HCEC 1CT (cell line): Measurements from ENCODE around the gene TRAF4.

ENCODE experiments used
- DNase-seq: peaks from one replicate; pipeline ENCODE4 v3.0.0-alpha.2; 2017

Gene TRAF4, protein sequence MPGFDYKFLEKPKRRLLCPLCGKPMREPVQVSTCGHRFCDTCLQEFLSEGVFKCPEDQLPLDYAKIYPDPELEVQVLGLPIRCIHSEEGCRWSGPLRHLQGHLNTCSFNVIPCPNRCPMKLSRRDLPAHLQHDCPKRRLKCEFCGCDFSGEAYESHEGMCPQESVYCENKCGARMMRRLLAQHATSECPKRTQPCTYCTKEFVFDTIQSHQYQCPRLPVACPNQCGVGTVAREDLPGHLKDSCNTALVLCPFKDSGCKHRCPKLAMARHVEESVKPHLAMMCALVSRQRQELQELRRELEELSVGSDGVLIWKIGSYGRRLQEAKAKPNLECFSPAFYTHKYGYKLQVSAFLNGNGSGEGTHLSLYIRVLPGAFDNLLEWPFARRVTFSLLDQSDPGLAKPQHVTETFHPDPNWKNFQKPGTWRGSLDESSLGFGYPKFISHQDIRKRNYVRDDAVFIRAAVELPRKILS

DNA sequence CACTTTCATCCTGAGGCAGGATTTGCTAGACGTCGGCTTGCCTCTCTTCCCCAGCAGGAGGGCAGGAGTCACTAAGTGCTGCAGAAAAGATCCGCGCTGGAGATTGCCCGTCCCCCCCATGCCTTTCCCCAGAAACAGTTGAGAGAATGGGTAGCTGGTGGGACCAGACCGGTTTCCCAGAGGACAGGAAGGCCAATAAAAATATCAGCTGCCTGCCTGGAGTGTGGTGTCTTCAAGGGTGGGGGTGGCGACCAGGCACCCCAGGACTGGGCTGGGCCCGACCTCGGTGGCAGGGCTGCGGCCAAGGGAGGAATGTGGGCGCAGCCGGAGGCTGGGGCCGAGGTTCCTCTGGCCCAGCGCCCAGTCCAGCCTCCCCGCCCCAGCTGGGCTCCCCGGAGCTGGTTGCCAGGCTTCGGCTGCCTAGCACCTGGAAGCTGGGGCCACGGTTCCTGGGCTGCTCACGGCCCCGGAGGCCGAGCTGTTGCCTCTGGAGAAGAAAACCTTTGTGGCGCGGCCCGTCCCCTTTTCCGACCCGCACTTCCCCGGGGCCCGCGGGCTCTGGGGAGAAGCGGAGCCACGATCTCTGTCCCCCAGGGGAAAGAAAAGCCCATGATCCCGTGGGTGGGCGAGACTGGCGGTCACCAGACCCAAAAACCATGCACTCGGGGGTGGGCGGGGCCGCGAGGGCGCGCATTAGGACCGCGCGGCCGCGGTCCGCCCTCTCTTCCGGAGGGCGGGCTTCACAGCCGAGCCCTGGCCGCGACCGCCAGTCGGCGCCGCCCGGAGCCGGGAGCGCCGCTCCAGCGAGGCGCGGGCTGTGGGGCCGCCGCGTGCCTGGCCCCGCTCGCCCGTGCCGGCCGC lies at the start of gene TRAF4:
Gene TRAF4, plus strand, starts transcription at position 769 of the 861 bp plus-strand sequence. CDS start 102 bp downstream, outside the sequence.
- DNase-seq, result peak; percentile 88

DNA sequence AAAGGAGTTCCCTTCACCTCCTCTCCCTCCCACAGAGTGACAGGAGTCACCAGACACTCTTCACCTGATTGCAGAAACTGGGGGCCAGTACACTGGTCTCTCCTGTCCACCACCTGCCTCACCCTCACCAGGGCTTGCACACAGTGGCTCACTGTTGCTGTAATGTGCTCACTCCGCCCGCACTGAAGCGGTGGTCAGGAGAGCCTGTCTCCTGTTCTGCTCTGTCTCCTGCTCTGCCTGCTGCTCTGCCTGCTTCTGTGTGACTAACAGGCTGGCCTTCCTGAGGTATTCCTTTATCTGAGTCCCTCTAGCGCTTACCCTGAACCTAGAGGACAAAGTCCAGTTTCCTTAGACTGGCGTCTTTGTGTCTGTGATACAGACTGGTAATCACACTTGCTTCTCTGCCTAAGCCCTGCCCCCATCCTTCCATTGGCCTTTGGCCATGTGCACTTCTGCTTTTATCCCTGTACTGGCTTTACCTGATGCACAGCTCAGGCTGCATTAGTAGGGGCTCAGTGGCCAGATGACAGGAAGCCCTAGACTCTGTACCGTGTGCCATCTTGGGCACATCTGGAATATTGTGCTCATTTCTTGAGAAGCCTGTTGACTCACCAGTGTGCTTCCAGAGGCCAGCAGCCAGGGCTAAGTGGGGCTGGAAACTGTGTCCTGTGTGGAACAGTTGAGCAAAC lies 45.4 kb upstream of the TRAF4 start:
- DNase-seq, result no peak

DNA sequence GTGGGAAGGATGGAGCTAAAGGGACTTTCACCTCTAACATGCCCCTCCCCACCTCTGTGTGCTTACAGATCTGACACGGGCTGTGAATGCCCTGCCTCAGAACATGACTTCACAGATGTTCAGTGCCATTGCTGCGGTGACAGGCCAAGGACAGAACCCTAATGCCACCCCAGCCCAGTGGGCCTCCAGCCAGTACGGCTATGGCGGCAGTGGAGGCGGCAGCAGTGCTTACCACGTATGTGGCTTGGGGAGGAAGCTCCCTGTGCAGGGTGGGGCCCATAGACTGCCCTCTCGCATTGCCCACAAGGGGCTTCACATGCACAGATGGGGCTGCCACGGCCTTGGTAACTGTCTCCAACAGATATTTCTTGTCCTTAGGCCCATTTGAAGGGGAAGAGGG lies 43.5 kb upstream of the TRAF4 start:
- no peak for DNase-seq

DNA sequence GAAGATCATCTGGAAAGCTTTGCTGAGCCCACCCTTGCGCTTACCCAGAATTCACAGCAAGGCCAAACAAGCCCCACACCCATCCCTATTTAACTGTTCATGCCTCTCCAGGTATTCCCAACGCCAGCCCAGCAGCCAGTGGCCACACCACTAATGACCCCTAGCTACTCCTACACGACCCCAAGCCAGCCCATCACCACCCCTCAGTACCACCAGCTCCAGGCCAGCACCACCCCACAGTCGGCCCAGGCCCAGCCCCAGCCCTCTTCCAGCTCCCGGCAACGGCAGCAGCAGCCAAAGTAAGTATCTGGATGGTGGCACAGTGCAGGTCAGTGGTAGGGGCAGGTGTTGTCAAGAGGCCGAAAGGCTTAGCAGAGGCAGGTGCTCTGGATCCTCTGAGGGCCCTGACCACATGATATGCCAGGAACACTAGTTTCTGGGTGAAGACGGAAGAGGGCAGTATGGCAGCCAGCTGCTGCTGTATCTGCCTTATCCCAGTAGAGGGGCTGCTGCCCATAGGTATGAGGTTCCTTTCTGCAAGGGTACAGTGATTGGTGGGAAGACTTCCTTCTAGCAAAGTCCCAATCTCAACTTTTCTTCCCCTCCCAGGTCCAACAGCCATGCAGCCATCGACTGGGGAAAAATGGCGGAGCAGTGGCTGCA lies 42.9 kb upstream of the TRAF4 start:
- DNase-seq, result no peak

DNA sequence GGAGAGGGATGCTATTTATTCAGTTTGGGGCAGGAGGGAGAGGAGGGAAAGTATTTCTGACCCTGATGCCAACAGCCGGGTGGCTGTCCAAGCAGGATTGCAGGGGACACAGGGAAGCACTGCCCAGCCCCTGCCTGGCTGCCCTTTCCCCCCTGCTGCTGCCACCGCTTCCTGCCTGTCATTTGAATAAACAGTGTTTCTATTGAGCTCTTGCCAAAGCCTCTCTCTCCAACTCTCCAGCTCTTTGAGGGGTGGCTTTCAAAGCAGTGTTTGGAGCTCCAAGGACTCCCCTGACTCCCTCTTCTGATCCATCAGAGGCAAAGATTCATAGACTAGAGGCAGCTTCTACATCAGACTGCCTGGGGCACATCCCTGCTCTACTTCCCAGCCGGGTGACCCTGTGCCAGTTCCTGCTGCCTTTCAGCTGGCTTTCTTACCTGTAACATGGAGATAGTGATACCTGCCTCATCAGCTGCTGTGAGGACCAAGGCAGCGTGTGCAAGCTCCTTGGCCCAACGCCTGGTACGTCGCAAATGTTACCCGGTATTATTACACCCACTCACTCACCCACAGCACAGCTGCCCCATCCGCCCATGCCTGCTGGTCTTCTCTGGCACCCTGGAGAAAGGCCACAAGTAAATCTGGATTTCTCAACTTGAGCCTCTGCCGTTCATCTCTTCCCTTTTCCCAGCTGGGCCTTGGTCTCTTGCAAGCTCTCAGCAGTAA lies 41.6 kb upstream of the TRAF4 start:
- DNase-seq, result no peak

DNA sequence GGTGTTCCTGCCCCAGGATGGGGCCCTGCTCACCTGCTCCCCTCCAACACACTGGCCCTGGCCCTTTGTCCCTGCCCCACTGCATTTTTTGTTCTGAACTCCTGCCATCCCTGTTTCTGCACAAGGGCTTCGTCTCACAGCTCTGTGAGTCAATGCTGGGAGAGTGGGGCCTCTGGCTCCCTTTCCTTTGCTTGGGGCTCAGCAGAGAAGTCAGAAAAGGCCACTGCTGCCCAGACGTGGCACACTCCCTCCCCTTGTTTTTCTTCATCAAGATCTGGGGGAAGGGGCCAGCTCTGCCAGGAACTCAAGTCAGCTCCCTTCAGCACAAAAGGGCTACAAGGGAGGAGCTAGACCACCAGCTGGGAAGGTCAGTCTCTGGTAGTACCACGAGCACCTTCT lies 41.1 kb upstream of the TRAF4 start:
- no peak for DNase-seq

DNA sequence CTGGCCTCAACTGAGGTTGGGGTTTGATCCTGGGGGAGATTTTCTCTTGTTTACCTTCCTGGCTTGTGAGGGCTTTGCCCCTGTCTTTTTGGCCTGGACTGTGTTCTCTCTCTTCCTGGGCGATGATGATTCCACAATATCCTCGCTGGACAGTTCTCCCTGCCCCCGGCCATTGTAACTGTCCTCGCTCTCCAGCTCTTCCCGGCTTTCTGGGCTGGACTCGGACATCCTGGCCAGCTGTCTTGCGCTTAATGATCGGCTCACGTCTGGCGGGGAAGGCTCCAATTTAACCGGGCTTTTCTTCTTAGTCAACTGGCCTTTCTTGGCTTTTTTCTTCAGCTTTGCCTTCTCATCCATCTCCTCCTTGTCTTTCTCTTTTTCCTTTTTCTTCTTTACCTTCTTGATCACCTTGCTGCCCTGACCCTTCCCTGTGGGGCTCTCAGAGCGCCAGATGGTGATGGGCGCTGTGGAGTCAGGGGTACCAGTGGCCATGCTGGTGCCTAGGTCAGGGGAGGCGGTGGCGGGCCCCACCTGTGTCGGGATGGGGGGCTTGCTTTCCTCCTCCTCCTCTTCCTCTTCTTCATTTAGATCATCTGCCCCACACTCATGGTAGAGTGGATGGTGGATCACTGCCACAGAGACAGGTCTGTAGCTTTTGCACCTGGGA lies 40.1 kb upstream of the TRAF4 start:
- no peak for DNase-seq

DNA sequence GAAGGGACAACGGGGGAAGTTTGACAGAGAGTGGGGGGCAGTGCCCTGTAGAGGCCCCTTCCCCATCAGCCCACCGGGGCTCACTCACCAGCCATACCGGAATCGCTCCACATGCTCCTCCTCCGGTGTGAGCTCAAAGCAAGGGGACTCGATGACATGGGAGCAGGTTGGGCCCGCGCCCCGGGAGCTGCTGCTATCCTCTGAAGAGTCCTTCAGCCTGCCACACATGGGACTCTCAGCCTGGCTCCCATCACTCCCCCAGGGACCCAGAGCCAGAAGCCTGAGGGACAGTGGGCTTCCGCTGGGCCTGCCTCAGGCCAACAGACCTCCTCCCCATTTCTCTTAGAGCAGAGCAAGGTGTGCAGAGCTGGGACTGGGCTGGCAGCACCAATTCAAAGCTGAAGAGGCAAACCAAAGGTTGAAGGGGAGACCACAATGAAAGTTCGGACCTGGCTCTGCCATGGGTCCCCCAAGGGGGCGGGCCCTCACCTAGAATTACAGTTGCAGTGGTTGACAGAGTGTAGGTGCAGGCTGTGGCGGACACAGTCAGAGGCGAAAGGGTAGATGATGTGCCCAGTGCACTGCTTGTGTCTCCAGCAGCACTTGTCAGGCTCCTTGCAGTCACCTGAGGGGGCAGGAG lies 39.5 kb upstream of the TRAF4 start:
- no peak for DNase-seq

DNA sequence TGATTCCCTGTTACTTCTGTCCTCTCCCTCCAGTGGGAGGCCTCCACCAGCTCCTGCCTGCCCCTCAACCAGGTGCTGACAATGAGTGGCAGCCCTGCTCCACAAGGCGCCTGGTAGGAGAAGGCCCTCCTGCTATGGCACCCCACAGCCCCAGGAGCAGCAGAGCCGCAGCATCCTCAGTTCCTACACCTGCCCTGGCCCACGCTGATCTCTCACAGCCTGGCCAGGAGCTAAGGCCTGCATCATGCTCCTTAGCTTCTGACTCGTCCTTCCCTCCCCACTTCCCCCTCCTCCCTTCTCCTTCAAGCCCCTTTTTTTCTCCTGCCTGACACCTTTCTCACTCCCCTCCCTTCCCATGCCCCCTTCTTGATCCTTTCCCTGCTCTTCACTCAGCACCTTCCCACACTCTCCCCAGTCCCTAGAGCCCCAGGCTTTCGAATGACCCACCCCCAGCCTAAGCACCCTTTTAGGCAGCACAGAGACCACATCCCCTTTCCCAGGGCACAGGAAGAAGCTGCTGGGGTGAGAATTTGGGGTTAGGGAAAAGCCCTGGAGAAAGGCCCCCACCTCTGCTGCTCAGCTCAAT lies 38.6 kb upstream of the TRAF4 start:
- no peak for DNase-seq

DNA sequence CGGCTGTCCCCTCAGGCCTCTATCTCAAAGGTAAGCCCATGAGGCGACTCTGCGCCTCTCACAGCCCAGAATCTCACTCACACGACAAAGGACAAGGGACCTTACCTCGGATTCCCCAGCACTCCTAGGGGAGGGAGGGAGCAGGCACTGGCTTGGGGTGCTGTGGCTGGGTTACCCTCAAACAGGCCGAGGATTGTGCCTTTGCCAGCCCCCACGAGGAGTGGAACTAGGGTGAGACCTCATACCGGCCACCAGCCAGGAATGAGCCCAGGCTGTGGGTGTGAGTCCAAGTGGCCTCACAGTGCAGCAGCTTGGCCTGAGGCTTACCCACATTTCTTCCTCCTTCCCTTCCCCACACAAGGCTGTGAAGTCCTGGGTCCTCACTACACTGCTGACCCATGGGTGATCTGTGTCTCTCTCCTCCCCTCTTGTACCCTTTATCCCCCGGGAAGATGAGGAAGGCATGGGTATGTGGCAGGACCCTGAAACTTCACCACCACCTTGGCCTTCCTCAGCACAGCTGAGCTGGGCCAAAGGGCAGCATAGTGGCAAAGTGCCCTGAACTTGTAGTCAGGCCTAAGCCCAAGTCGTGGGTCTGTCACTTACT lies 38.0 kb upstream of the TRAF4 start:
- no peak for DNase-seq

DNA sequence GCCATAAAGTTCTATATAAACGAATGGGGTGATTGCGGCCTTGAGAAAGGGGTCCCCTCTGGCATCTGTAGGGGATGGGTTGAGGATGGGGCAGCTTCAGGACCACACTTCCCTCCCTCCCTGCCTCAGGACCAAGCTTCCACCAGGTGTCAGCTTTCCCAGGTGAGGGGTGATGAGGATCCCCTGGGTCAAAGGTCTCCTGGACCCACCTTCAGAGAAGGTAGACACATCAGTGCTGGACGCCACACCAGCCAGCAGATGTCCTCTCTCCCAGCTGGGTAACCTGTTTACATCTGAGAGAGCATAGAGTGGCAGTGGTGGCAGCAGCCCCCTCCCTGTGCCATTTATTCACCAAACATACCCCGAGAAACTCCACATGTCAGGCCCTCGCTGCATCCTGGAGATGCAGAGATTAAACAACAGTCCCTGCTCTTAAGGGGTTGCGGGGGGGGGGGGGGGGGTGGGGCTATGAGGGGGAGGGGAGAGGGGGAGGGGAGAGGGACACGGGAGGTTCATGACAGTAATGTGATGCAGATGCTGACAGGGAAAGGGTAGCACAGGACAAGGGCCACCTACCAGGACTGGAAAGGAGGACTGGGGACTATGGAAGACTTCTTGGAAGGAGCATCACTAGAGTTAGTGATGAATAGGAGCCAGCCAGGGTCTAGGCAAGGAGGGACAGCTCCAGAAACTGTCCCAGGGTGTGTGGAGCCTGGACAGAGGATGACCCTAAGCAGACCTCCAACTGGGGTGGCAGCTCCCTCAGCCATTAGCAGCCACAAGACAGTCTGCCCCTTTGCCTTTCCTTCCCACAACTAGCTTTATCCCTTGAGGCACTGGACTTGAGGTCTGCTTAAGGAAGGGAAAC lies 37.1 kb upstream of the TRAF4 start:
- DNase-seq, result no peak

DNA sequence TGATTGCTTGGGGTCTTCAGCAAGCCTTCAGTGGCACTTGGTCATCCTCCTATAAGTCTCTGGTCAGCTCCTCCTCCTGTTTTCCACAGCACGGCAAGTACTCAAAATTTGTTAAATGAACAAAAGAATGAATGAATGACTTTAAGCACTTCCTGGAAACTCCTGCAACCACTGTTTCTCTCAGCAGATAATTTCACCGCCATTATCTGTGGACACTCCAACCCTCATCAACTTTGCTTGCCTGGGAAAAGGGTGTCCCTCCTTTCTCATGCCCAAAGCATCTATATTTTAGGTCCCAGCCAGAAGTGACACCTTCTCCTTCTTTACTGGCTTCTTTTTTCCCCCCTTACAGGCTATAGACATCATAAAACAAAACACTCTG lies 36.5 kb upstream of the TRAF4 start:
- DNase-seq, result no peak

DNA sequence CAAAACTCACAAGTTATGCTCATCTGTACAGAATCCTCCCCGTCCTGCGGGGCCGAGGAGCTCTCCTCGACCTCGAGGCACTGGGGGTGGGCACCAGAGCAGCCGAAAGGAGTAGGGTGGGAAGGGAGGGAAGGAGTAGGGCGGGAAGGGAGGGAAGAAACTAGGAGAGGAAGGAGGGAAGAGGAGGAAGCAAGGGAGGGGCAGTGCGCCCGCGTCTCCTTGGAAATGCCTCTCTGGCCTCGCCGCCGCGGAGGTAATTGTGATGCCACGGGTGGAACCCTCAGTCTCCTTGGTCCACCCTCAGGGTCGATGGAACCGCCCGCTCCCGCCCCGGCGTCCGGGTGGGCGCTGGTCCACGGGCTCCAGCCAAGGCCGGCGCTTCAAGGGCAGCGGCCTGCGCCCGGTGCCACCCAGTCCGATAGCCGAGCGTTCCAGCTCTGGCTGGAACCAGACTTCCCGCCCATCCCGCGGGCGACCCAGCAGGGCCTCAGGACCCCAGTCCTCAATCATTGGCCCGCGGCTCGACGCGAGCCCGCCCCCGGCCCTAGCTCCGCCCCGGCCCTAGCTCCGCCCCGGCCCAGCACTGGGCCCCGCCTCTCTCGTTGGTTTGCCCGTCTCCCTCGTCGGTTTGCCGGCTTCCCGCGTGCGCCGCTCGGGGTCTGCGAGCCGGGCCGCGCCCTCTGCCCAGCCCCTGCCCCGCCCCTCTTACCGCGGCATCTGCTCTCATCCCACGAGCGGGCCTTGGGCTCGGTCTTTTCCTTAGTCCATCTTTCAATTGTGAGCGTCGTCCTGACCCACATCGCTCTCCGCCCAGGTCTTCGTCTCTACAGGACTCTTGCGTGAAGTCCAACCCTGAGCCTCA lies 32.7 kb upstream of the TRAF4 start:
- peak; percentile 87 for DNase-seq

DNA sequence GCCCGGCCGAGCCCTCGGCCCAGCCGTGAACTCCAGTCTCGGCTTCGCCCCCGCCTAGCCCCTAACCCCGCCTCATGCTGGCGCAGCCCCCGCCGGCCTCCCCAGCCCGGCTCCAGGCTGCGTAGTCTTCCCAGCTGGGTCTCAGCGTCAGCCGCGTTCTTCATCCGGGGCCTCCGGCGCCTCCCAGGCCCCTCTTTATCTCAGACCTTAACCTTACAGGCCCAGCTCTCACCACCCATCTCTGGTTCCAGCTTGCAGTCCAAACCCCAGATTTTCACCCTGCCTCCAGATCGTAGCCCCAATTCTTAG lies 32.1 kb upstream of the TRAF4 start, which contains the start of gene PROCA1:
Gene PROCA1, minus strand, starts transcription at position 166 of the 309 bp plus-strand sequence. CDS start 228 bp downstream, outside the sequence.
- DNase-seq, result no peak

DNA sequence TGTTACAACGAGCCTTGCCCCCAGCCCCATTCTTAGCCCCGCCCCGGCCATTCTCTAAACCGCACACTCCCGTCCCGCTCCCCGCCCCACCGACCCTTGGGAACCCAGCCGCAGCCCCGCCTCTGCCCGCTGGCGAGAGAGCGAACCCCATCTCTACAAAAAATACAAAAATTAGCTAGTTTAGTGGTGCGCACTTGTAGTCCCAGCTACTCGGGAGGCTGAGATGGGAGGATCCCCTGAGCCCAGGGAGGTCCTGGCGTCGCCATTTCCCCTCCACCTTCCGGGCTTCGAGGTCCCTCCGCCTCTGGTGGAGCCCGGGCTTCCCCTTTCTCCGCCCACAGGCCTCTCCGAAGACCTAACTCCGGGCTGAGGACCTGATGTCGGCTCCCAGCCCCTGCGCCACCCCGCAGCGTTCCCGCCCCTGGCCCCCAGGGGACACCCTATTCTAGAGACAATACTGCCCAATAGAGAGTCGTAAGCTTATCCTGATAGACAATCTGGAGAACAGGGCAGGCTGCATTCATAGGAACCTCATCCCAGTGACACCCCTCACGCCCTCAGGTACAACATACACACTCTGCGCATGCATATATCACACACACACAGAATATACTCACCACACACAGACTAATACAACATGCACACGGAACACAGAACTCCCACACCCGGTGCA lies 31.6 kb upstream of the TRAF4 start:
- no peak for DNase-seq

DNA sequence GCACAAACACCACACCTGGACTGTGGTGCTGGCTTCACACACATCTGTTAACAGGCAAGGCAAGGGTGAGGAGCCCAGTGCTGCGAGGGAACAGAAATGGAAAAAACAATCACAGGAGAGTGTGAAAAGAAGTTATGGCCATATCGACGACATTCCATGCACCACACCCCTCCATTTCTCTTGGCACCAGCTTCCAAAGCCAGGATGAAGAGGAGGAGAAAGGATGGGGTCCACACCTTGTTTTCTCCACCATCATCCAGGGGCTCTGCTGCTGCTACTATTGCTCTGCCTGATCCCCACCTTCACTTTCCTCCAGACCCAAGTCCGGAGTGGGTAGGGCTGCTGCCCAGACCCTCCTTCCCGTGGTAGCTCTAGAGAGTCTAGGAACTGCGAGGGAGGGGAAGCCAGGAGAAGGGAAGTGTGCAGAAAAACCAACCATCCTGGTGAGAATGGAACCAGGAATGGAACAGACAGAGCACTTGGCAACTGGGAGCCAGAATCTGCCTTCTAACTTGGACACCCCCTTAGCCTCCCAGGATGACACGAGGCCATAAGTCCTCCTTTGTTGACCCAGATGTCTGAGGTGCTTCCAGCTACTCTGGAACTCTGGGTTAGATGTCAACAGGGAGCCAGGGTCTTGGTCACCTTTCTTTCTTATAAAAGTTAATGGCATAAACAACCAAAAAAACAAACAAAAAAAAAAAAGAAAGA lies 31.0 kb upstream of the TRAF4 start:
- DNase-seq, result no peak

DNA sequence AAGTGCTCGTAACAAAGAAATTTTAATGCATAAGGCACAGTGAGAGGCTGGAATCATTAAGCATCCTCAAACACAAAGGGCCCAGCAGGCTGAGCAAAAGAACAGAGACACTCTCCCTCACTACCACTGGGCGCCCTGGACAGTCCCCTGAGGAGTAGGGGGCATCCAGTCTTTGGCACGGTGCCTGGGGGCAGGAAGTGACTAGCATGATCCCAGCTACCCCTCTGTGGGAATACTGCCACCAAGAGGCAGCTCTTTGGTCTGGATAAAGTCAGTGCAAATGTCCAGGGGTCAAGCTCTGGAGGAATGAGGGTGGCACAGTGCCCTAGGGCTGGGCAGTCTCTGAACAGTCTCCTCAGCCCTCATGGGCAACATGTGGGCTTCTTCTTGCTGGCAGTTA lies 29.5 kb upstream of the TRAF4 start:
- no peak for DNase-seq
